BLaER1 treated with 17β-estradiol and CSF1 and Interleukin-3, amounts not matched to agents 10 nM and 100 nM (cell line): ENCODE data around the gene CALM1.

Source experiments
- H3K27ac ChIP-seq, 11 experiments: shearing (Covaris generic); formaldehyde crosslinking; 2 replicates each; pipeline ENCODE4 v1.8.1; 2022
- H3K27me3 ChIP-seq, 11 experiments: shearing (Covaris generic); formaldehyde crosslinking; 2 replicates each; pipeline ENCODE4 v1.8.1; 2022
- H3K36me3 ChIP-seq, 11 experiments: shearing (Covaris generic); formaldehyde crosslinking; 2 replicates each; pipeline ENCODE4 v1.8.1; 2022
- H3K4me1 ChIP-seq, 10 experiments: shearing (Covaris generic); formaldehyde crosslinking; 2 replicates each; pipeline ENCODE4 v1.8.1; 2022
- H3K4me2 ChIP-seq, 11 experiments: shearing (Covaris generic); formaldehyde crosslinking; 2 replicates each; pipeline ENCODE4 v1.8.1; 2022
- H3K4me3 ChIP-seq, 10 experiments: shearing (Covaris generic); formaldehyde crosslinking; 2 replicates each; pipeline ENCODE4 v1.8.1; 2022
- H3K9ac ChIP-seq, 11 experiments: shearing (Covaris generic); formaldehyde crosslinking; 2 replicates each; pipeline ENCODE4 v1.8.1; 2022
- H3K9me3 ChIP-seq, 11 experiments: shearing (Covaris generic); formaldehyde crosslinking; replicated peaks in 1 of 11; 2 replicates each; pipeline ENCODE4 v1.8.1; 2022
- H4K20me1 ChIP-seq, 11 experiments: shearing (Covaris generic); formaldehyde crosslinking; 2 replicates each; pipeline ENCODE4 v1.8.1; 2022
- Cebpa-rat ChIP-seq, 11 experiments: shearing (Covaris generic); IDR thresholded peaks; 2 replicates each; pipeline ENCODE4 v1.8.1; 2022

Gene CALM1

DNA sequence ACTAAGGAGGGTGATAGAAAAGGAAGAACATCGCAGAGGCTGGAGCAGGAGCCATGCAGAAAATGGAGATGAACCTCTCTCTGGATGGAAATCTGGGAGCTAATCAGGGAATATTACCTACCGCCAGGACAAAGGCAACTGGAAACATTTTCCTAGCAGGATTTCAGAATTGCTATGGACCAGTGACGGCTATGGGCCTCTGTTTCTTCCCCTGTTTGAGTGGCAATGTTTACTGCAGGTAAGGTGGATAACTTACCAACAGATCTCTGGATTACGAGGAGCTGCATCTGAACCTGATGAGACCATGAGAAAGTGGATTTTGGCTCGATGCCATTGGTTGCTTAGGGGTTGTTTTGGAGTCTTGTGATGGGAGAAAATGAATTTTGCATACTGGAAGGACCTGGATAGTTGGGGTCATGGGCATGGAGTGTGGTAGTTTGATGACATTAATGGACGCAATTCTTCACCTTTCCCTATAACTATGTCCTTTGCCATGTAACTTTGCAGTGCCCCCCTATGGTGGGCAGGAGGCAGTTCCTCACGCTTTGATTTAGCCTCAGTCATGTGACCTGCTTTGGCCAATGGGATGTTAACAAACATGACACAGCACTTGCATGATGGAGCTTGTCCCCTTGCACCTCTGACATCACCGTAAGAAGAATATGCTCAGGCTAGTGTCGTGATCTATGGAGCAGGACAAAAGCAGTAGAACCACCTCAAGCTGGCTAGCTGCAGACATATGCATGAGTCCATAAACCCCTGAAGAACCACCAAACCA, 51.1 kb downstream of the CALM1 start:
- H3K27me3 ChIP-seq, result no peaks in the 10 kb centered on the region
- no peaks in the 10 kb centered on the region for H4K20me1 ChIP-seq
- H3K9me3 ChIP-seq, result peaks cover 28 to 43% (median 40%) of the 10 kb centered on the region in 11 experiments
- TF ChIP-seq Cebpa-rat (IDR thresholded peaks at IDR 0.05), result no peak
- peaks cover 39 to 65% (median 61%) of the 10 kb centered on the region in 10 experiments for H3K4me1 ChIP-seq
- peaks cover 0 to 9% (median 0%) of the 10 kb centered on the region in 11 experiments; a peak in 4 of 22 replicates for H3K36me3 ChIP-seq
- H3K27ac ChIP-seq, result no peak overlapping the region
- no peak overlapping the region for H3K4me3 ChIP-seq
- H3K4me2 ChIP-seq, result no peak overlapping the region
- H3K9ac ChIP-seq, result no peak overlapping the region

DNA sequence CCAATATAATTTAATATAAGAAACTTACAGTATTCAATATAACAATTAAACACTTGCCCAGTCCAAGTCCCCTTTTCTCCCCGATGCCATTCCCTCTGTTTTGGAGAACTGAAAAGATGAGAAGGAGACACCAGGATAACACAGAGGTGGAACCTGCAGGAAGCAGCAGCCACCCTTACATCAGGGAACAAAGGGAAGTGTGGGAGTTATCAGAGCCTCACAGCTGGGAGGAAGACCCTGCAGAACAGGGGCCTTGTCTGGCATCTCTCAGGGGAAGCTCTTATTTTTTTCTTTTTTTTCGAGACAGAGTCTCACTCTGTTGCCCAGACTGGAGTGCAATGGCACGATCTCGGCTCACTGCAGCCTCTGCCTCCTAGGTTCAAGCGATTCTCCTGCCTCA, 52.6 kb downstream of the CALM1 start:
- no peak for TF ChIP-seq Cebpa-rat (IDR thresholded peaks at IDR 0.05)
- Histone ChIP-seq H4K20me1 (no peaks in the 10 kb centered on the region), H3K9me3 (peaks cover 28 to 43% (median 40%) of the 10 kb centered on the region in 11 experiments), H3K36me3 (peaks cover 0 to 9% (median 0%) of the 10 kb centered on the region in 11 experiments; a peak in 4 of 22 replicates), H3K4me1 (peaks cover 32 to 65% (median 61%) of the 10 kb centered on the region in 10 experiments), H3K4me3 (no peak overlapping the region), H3K27ac (peak overlapping the region in 3 of 11 experiments; percentile 16 to 70 (median 46); a peak in 6 of 22 replicates), H3K4me2 (peak overlapping the region in 9 of 11 experiments; percentile 29 to 85 (median 76); a peak in 18 of 22 replicates), H3K27me3 (no peaks in the 10 kb centered on the region), H3K9ac (no peak overlapping the region; a peak in 1 of 22 replicates)

DNA sequence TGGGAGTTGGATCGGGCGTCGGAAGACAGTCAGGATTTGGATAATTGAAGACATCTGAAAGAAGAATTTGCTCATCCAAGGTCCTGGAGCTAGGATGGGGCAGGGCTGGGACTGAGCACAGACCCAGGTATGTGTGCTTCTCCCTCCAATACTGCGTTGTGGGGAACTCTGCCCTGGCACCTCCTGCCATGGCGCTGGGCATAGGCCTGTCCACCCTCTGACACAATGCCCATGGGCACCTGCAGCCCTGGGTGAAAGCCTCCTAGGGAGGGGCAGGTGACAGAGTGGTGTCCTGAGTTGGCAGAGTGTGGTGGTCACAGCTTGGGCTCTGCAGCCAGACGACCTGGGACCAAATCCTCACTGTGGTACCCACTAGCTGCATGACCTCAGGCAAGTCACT, 53.3 kb downstream of the CALM1 start:
- Histone ChIP-seq H3K4me1 (peaks cover 31 to 65% (median 61%) of the 10 kb centered on the region in 10 experiments), H3K27ac (peak overlapping the region in 3 of 11 experiments; percentile 13 to 70 (median 46); a peak in 6 of 22 replicates), H3K4me3 (no peak overlapping the region), H3K36me3 (peaks cover 0 to 9% (median 0%) of the 10 kb centered on the region in 11 experiments; a peak in 4 of 22 replicates), H3K9me3 (peaks cover 25 to 39% (median 36%) of the 10 kb centered on the region in 11 experiments), H3K4me2 (peak overlapping the region in 9 of 11 experiments; percentile 29 to 85 (median 76); a peak in 16 of 22 replicates), H3K9ac (no peak overlapping the region; a peak in 1 of 22 replicates), H4K20me1 (no peaks in the 10 kb centered on the region), H3K27me3 (no peaks in the 10 kb centered on the region)
- TF ChIP-seq Cebpa-rat (IDR thresholded peaks at IDR 0.05), result no peak

DNA sequence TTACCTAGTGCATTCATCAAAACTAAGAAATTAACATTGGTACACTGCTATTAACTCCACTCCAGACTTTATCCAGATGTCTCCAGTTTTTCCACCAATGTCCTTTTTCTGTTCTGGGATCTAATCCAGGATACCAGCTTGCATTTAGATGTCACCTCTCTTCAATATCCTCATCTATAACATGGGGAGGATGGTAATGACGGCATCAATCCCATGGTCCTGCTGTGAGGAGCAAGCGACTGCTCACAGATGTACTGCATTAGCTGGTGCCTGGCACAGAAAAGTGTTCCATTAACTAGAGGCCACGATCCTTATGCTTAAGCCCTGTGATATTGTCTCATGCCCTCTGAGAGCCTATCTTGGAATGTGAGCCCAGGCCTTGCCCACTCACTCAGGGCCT, 53.8 kb downstream of the CALM1 start:
- Histone ChIP-seq H3K9ac (0 out of 22 replicates have a peak overlapping the region, but pooled peaks of 1 of the 11 experiments have one; percentile 12), H3K27me3 (no peaks in the 10 kb centered on the region), H3K4me2 (peak overlapping the region in 9 of 11 experiments; percentile 70 to 87 (median 79); a peak in 16 of 22 replicates), H3K27ac (peak overlapping the region in 7 of 11 experiments; percentile 10 to 70 (median 42); a peak in 12 of 22 replicates), H3K4me3 (no peak overlapping the region), H3K36me3 (peaks cover 0 to 9% (median 0%) of the 10 kb centered on the region in 11 experiments; a peak in 4 of 22 replicates), H4K20me1 (no peaks in the 10 kb centered on the region), H3K9me3 (peaks cover 24 to 34% (median 31%) of the 10 kb centered on the region in 11 experiments), H3K4me1 (peaks cover 31 to 65% (median 62%) of the 10 kb centered on the region in 10 experiments)
- TF ChIP-seq Cebpa-rat (IDR thresholded peaks at IDR 0.05), result no peak

DNA sequence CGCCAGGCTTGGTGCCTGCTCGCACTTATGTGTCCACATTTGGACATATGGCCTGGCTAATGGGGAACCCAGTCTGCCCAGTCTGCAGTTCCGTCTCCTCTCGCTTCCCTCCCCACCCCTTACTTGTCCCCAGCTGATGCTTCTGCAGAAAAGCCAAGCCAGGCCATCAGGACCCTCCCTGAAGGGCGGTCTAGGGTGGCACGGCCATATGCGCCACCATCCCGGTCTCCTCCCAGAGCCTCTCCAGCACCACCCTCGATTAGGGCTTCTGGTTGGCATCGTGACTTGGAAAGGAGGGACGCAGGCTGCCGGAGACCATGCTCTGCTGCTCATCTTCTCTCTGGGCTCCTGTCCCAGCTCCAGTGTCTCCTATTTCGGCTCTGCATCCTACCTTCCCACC, 54.6 kb downstream of the CALM1 start:
- Histone ChIP-seq H3K4me1 (peaks cover 31 to 68% (median 63%) of the 10 kb centered on the region in 10 experiments), H3K4me2 (peak overlapping the region; percentile 52 to 87 (median 78); a peak in 21 of 22 replicates)

DNA sequence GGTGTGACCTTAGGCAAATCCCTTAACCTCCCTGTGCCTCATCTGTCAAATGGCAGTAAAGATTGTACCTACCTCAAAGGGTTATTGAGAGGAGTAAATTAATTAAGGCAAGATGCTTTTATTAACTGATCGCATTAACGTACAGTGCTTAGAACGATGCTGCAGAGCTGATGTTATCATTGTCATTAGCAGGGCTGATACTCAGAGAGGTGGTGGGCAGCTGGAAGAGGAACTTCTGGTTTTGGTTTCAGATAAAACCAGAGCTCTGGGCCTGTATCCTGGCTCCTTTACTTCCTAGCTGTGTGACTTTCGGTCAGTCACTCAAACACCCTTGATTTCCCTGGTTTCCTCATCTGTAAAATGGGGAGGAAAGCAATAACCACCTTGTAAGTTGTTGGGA, 55.1 kb downstream of the CALM1 start:
- Histone ChIP-seq H3K9me3 (peaks cover 16 to 22% (median 19%) of the 10 kb centered on the region in 11 experiments), H3K9ac (peak overlapping the region in 5 of 11 experiments; percentile 2 to 55 (median 34); a peak in 7 of 22 replicates), H3K36me3 (peaks cover 0 to 9% (median 0%) of the 10 kb centered on the region in 11 experiments; a peak in 4 of 22 replicates), H4K20me1 (no peaks in the 10 kb centered on the region), H3K27me3 (no peaks in the 10 kb centered on the region), H3K4me1 (peaks cover 31 to 73% (median 67%) of the 10 kb centered on the region in 10 experiments), H3K4me3 (peak overlapping the region in 2 of 10 experiments; percentile 21 to 40; a peak in 1 of 20 replicates), H3K27ac (peak overlapping the region in 9 of 11 experiments; percentile 17 to 70 (median 38); a peak in 17 of 22 replicates), H3K4me2 (peak overlapping the region; percentile 52 to 87 (median 78))
- TF ChIP-seq Cebpa-rat (IDR thresholded peaks at IDR 0.05), result no peak

More for the DNA sequence above, 54.6 kb downstream of the CALM1 start:
- H3K9me3 ChIP-seq, result peaks cover 21 to 27% (median 24%) of the 10 kb centered on the region in 11 experiments
- peaks cover 0 to 9% (median 0%) of the 10 kb centered on the region in 11 experiments; a peak in 4 of 22 replicates for H3K36me3 ChIP-seq
- no peaks in the 10 kb centered on the region for H4K20me1 ChIP-seq
- H3K9ac ChIP-seq, result peak overlapping the region in 1 of 11 experiments; percentile 12; a peak in 1 of 22 replicates
- H3K4me3 ChIP-seq, result no peak overlapping the region
- H3K27me3 ChIP-seq, result no peaks in the 10 kb centered on the region
- TF ChIP-seq Cebpa-rat (IDR thresholded peaks at IDR 0.05), result no peak
- peak overlapping the region in 6 of 11 experiments; percentile 10 to 70 (median 43); a peak in 11 of 22 replicates for H3K27ac ChIP-seq

DNA sequence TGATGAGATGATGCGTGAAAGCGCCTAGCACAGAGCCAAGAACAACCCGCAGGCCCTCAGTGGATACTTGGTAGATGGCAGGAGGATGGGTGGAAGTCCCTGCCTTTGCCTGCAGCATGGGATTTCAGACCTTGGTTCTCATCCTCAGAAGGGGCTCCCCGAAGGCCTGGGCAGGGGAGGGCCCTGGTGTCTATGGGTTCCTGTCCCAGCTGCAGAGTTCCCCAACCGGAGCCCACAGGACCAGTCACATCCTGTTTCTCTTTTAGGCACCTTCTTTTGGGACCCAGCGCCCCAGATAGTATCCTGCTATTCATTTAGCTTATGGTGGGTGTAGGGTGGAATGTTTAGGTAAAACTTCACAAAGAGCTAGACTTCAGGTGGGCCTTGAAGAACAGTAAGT, 55.5 kb downstream of the CALM1 start:
- H3K36me3 ChIP-seq, result peaks cover 0 to 9% (median 0%) of the 10 kb centered on the region in 11 experiments; a peak in 4 of 22 replicates
- H3K9ac ChIP-seq, result peak overlapping the region in 7 of 11 experiments; percentile 2 to 55 (median 19); a peak in 12 of 22 replicates
- peak overlapping the region in 2 of 10 experiments; percentile 21 to 40; a peak in 2 of 20 replicates for H3K4me3 ChIP-seq
- H3K4me2 ChIP-seq, result peak overlapping the region; percentile 52 to 87 (median 78)
- H4K20me1 ChIP-seq, result no peaks in the 10 kb centered on the region
- H3K4me1 ChIP-seq, result peaks cover 31 to 73% (median 67%) of the 10 kb centered on the region in 10 experiments
- TF ChIP-seq Cebpa-rat (IDR thresholded peaks at IDR 0.05), result no peak
- peak overlapping the region in 9 of 11 experiments; percentile 17 to 70 (median 38); a peak in 17 of 22 replicates for H3K27ac ChIP-seq
- peaks cover 12 to 18% (median 14%) of the 10 kb centered on the region in 11 experiments for H3K9me3 ChIP-seq
- no peaks in the 10 kb centered on the region for H3K27me3 ChIP-seq

DNA sequence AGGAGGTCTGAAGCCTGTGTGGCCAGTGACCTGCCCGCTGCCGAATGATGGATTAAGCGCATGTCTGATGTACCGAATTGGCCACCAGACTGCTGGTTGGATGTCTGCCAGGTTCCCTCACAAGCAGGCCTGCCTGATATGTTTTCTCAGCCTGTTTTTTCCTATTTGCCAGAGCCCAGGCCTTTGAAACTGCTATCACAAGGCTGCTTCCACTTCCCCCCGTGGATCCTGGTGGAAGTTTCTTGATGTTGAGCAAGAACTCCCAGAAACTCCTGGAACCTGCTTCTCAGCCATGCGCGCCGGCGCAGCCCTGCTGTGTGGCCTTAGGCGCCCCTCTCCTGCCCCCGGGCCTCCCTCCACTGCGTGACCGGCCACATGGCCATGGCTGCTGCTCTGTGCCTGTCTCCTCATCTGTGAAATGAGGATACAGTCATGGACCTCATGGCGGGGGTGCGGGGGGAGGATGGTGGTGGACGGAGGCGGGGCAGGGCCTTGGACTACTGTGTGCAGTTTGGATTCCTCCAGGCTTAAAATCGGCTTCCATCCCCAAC, 56.6 kb downstream of the CALM1 start:
- no peak overlapping the region for H3K4me3 ChIP-seq
- H3K36me3 ChIP-seq, result no peaks in the 10 kb centered on the region
- no peaks in the 10 kb centered on the region for H4K20me1 ChIP-seq
- H3K4me1 ChIP-seq, result peaks cover 31 to 73% (median 67%) of the 10 kb centered on the region in 10 experiments
- TF ChIP-seq Cebpa-rat (IDR thresholded peaks at IDR 0.05), result no peak
- H3K9me3 ChIP-seq, result peaks cover under 1 to 7% (median 3%) of the 10 kb centered on the region in 11 experiments; a peak in 19 of 22 replicates
- H3K4me2 ChIP-seq, result peak overlapping the region; percentile 52 to 87 (median 78)
- H3K27me3 ChIP-seq, result no peaks in the 10 kb centered on the region
- H3K27ac ChIP-seq, result peak overlapping the region in 8 of 11 experiments; percentile 17 to 70 (median 38); a peak in 13 of 22 replicates
- peak overlapping the region in 6 of 11 experiments; percentile 17 to 55 (median 42); a peak in 9 of 22 replicates for H3K9ac ChIP-seq
